ENCODE results near the gene MUC13. TPM values are rescaled to one million over a fixed set of nuclear protein-coding genes. Genes with fewer than 3 reads are reported as not detected.

Gene MUC13
- polyA plus RNA-seq, 1 donor from 2014 or later: not detected

DNA sequence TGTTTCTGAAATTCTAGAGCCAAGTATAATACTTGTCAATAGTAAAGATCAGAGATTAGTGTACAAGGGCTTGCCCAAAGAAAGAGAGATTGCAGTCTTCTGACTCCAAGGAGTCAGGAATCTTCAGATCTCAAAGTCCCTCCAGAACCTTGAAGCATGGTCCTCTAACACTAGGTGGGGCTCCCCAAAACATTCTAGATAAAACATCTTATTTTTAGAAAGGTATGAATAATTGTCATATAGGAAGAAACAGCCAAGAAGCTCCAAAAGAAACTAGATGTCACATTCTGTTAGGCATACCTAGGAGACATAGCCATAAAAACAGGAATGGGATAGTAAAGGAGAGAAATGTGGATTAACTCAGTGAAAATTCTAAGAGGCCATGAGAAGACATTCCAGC, 10.7 kb downstream of the MUC13 start:
- Histone ChIP-seq H3K79me2 (replicated peaks; ENCODE audit: insufficient read depth, low read length) (no peaks in the 10 kb centered on the region), H3K36me3 (ENCODE audit: insufficient read depth, low read length) (no peaks in the 10 kb centered on the region), H3K9ac (ENCODE audit: low read length) (no peak overlapping the region), H3K27me3 (ENCODE audit: insufficient read depth, low read depth, low read length) (no peaks in the 10 kb centered on the region), H3K9me2 (ENCODE audit: insufficient read depth, low read length) (no peaks in the 10 kb centered on the region), H3K4me3 (ENCODE audit: low read length) (no peak overlapping the region), H3K27ac (ENCODE audit: low read length) (no peak overlapping the region), H3K9me3 (ENCODE audit: low read length) (no peaks in the 10 kb centered on the region), H4K20me1 (ENCODE audit: insufficient read depth) (no peaks in the 10 kb centered on the region), H3K4me2 (ENCODE audit: low read length) (no peak overlapping the region), H2AFZ (ENCODE audit: low read depth, low read length) (no peak overlapping the region), H3F3A (ENCODE audit: insufficient read depth, low read length, poor library complexity, severe bottlenecking) (no peaks in the 10 kb centered on the region)
- TF ChIP-seq MXI1 (conservative IDR thresholded peaks at IDR 0.05; ENCODE audit: poor library complexity, severe bottlenecking) (no peak), SMC3 (conservative IDR thresholded peaks at IDR 0.05; ENCODE audit: poor library complexity) (no peak), RAD21 (conservative IDR thresholded peaks at IDR 0.05) (no peak), EZH2 (IDR thresholded peaks at IDR 0.05; ENCODE audit: borderline replicate concordance, insufficient read depth, low read length, poor library complexity, severe bottlenecking) (no peak), TAF1 (IDR thresholded peaks at IDR 0.05; ENCODE audit: low read depth) (no peak), EP300 (conservative IDR thresholded peaks at IDR 0.05; ENCODE audit: poor library complexity, severe bottlenecking) (no peak), POLR2AphosphoS5 (IDR thresholded peaks at IDR 0.05) (no peak)
- TF ChIP-seq, protein P1, sequence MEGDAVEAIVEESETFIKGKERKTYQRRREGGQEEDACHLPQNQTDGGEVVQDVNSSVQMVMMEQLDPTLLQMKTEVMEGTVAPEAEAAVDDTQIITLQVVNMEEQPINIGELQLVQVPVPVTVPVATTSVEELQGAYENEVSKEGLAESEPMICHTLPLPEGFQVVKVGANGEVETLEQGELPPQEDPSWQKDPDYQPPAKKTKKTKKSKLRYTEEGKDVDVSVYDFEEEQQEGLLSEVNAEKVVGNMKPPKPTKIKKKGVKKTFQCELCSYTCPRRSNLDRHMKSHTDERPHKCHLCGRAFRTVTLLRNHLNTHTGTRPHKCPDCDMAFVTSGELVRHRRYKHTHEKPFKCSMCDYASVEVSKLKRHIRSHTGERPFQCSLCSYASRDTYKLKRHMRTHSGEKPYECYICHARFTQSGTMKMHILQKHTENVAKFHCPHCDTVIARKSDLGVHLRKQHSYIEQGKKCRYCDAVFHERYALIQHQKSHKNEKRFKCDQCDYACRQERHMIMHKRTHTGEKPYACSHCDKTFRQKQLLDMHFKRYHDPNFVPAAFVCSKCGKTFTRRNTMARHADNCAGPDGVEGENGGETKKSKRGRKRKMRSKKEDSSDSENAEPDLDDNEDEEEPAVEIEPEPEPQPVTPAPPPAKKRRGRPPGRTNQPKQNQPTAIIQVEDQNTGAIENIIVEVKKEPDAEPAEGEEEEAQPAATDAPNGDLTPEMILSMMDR (IDR thresholded peaks at IDR 0.05; ENCODE audit: poor library complexity, severe bottlenecking): no peak
- TF ChIP-seq, protein P2, sequence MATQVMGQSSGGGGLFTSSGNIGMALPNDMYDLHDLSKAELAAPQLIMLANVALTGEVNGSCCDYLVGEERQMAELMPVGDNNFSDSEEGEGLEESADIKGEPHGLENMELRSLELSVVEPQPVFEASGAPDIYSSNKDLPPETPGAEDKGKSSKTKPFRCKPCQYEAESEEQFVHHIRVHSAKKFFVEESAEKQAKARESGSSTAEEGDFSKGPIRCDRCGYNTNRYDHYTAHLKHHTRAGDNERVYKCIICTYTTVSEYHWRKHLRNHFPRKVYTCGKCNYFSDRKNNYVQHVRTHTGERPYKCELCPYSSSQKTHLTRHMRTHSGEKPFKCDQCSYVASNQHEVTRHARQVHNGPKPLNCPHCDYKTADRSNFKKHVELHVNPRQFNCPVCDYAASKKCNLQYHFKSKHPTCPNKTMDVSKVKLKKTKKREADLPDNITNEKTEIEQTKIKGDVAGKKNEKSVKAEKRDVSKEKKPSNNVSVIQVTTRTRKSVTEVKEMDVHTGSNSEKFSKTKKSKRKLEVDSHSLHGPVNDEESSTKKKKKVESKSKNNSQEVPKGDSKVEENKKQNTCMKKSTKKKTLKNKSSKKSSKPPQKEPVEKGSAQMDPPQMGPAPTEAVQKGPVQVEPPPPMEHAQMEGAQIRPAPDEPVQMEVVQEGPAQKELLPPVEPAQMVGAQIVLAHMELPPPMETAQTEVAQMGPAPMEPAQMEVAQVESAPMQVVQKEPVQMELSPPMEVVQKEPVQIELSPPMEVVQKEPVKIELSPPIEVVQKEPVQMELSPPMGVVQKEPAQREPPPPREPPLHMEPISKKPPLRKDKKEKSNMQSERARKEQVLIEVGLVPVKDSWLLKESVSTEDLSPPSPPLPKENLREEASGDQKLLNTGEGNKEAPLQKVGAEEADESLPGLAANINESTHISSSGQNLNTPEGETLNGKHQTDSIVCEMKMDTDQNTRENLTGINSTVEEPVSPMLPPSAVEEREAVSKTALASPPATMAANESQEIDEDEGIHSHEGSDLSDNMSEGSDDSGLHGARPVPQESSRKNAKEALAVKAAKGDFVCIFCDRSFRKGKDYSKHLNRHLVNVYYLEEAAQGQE (IDR thresholded peaks at IDR 0.05; ENCODE audit: borderline replicate concordance): no peak

DNA sequence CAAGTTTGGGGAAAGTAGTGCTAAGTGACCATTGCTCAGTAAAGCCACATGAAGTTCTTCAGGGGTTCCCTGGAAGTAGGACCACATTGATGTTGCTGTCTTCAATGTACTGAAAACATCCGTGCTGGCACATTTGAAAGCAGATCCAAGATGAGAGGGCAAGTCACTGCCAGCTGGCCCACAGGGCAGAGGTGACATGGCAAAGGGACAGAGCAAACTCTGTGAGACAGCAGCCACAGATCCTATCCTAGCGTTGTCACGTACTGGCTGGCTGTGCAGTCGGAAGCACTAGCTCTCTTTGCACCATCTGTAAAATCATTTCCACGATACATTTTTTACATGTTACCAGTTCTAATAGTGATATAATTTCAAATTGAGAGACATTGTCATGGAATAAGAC, 13.8 kb downstream of the MUC13 start:
- Histone ChIP-seq H3K36me3 (ENCODE audit: insufficient read depth, low read length) (no peaks in the 10 kb centered on the region), H3K9me2 (ENCODE audit: insufficient read depth, low read length) (no peaks in the 10 kb centered on the region), H3K9ac (ENCODE audit: low read length) (no peak overlapping the region), H3F3A (ENCODE audit: insufficient read depth, low read length, poor library complexity, severe bottlenecking) (no peaks in the 10 kb centered on the region), H3K27ac (ENCODE audit: low read length) (no peak overlapping the region), H3K4me2 (ENCODE audit: low read length) (no peak overlapping the region), H4K20me1 (ENCODE audit: insufficient read depth) (no peaks in the 10 kb centered on the region), H3K4me3 (ENCODE audit: low read length) (no peak overlapping the region), H3K27me3 (ENCODE audit: insufficient read depth, low read depth, low read length) (no peaks in the 10 kb centered on the region), H2AFZ (ENCODE audit: low read depth, low read length) (no peak overlapping the region), H3K9me3 (ENCODE audit: low read length) (no peaks in the 10 kb centered on the region), H3K79me2 (replicated peaks; ENCODE audit: insufficient read depth, low read length) (no peaks in the 10 kb centered on the region)
- TF ChIP-seq RAD21 (conservative IDR thresholded peaks at IDR 0.05) (no peak), EP300 (conservative IDR thresholded peaks at IDR 0.05; ENCODE audit: poor library complexity, severe bottlenecking) (no peak), SMC3 (conservative IDR thresholded peaks at IDR 0.05; ENCODE audit: poor library complexity) (no peak), EZH2 (IDR thresholded peaks at IDR 0.05; ENCODE audit: borderline replicate concordance, insufficient read depth, low read length, poor library complexity, severe bottlenecking) (no peak), MXI1 (conservative IDR thresholded peaks at IDR 0.05; ENCODE audit: poor library complexity, severe bottlenecking) (no peak), TAF1 (IDR thresholded peaks at IDR 0.05; ENCODE audit: low read depth) (no peak), POLR2AphosphoS5 (IDR thresholded peaks at IDR 0.05) (no peak)
- TF ChIP-seq, protein P1 (IDR thresholded peaks at IDR 0.05; ENCODE audit: poor library complexity, severe bottlenecking): no peak
- TF ChIP-seq, protein P2 (IDR thresholded peaks at IDR 0.05; ENCODE audit: borderline replicate concordance): no peak

All from neural cell (in vitro differentiated cells).